ENCODE results near the gene TSACC. TPM values are rescaled to one million over a fixed set of nuclear protein-coding genes. Genes with fewer than 3 reads are reported as not detected.

The TSACC gene
- total and polyA plus RNA-seq, 2 donors (not counting 1 experiment from before 2014, with no cell fraction given), result 0.69 to 1.2 TPM

DNA sequence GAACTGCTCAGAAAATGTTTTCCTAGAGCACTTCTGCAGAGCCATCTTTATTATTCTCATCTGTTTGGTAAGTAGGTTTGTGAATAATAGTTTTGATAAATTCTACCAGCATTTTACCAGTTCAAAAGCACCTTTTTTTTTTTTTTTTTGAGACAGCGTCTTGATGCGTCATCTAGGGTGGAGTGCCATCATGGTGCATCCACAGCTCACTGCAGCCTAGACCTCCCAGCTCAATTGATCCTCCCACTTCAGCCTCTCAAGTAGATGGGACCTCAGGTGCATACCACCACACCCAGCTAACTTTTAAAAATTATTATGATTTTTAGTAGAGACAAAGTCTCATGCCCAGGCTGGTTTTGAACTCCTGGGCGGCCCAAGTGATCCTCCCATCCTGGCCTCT, 20.9 kb downstream of the TSACC start:
- Mint-ChIP-seq H3K27me3 (peaks cover 36% of the 10 kb centered on the region), H3K9me3 (ENCODE audit: insufficient read depth) (no peaks in the 10 kb centered on the region), H3K27ac (no peak overlapping the region), H3K4me3 (no peak overlapping the region), H3K4me1 (peaks cover 6% of the 10 kb centered on the region)
- Histone ChIP-seq H2AFZ (ENCODE audit: insufficient read depth, low read depth, low read length, poor library complexity, severe bottlenecking) (no peak overlapping the region), H4K20me1 (ENCODE audit: control insufficient read depth, insufficient read depth, low read length, poor library complexity, severe bottlenecking) (no peaks in the 10 kb centered on the region), H3K9me3 (ENCODE audit: control extremely low read depth in 1 of 3, control insufficient read depth in 2 of 3, insufficient read depth in 1 of 3, low read length in 2 of 3) (no peaks in the 10 kb centered on the region), H3K36me3 (replicated peaks in 1 of 2; ENCODE audit: control extremely low read depth in 1 of 2, control insufficient read depth in 1 of 2, extremely low read depth in 1 of 2, insufficient read depth in 2 of 2, low read length in 1 of 2) (no peaks in the 10 kb centered on the region), H3K4me3 (ENCODE audit: control extremely low read depth in 1 of 5, extremely low read depth in 1 of 5, insufficient read depth in 1 of 5, low read depth in 2 of 5, low read length in 4 of 5) (no peak overlapping the region), H3K79me2 (ENCODE audit: control insufficient read depth, insufficient read depth, low read length) (no peaks in the 10 kb centered on the region), H3K27me3 (replicated peaks in 1 of 4; ENCODE audit: control extremely low read depth in 1 of 4, control insufficient read depth in 3 of 4, insufficient read depth in 4 of 4, low read length in 3 of 4) (peaks cover 0 to 31% (median 11%) of the 10 kb centered on the region in 4 experiments), H3K27ac (ENCODE audit: low read length in 2 of 2) (no peak overlapping the region), H3K4me1 (ENCODE audit: control insufficient read depth in 2 of 2, insufficient read depth in 2 of 2, low read length in 2 of 2) (peaks cover 6 to 9% of the 10 kb centered on the region in 2 donors), H3K4me2 (replicated peaks; ENCODE audit: low read depth, low read length, poor library complexity, severe bottlenecking) (no peak overlapping the region), H3K9ac (ENCODE audit: low read length) (no peak overlapping the region)
- ChIA-PET CTCF (interaction anchor here (0.7 to 2.4 kb wide), 10 partner anchors 11 to 86 kb away, joined by 3 to 19 read pairs (median 4); no protein-coding TSS in a partner anchor), POLR2A (interaction anchor here (0.7 kb wide), 2 partner anchors 26 to 369 kb away, joined by 3 read pairs; partner anchors contain the start of genes ISG20L2 and METTL25B)
- TF ChIP-seq, protein P1, sequence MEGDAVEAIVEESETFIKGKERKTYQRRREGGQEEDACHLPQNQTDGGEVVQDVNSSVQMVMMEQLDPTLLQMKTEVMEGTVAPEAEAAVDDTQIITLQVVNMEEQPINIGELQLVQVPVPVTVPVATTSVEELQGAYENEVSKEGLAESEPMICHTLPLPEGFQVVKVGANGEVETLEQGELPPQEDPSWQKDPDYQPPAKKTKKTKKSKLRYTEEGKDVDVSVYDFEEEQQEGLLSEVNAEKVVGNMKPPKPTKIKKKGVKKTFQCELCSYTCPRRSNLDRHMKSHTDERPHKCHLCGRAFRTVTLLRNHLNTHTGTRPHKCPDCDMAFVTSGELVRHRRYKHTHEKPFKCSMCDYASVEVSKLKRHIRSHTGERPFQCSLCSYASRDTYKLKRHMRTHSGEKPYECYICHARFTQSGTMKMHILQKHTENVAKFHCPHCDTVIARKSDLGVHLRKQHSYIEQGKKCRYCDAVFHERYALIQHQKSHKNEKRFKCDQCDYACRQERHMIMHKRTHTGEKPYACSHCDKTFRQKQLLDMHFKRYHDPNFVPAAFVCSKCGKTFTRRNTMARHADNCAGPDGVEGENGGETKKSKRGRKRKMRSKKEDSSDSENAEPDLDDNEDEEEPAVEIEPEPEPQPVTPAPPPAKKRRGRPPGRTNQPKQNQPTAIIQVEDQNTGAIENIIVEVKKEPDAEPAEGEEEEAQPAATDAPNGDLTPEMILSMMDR (IDR thresholded peaks at IDR 0.05), result no peak
- TF ChIP-seq EZH2 (IDR thresholded peaks at IDR 0.05; ENCODE audit: borderline replicate concordance, insufficient read depth, low read depth, low read length, poor library complexity, severe bottlenecking), result no peak
- WGBS (ENCODE audit: insufficient coverage), result 100% methylated on average over 2 of the region's 3 CpGs
- DNase-seq (no peak), ATAC-seq (ENCODE audit: low read depth) (no peak)
- intact Hi-C loops (cut with micrococcal nuclease), result no loop called here

DNA sequence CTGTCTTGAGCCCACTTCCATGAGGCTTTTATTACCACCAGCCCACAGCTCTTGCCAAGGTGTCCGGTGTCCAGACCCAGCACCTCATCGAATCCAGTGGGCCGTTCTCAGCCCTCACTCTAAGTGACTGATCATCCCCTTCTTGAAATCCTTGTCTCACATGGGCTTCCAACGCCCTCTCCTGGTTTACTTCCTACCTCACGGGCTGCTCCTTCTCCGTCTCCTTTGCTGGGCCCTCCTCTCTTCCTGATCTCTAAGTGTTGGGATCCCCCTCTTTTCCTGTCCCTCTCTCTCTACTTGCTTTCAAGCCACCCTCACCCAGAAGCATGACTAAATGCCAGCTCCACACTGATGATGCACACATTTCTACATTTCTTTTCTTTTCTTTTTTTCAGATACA, 21.6 kb downstream of the TSACC start:
- Histone ChIP-seq H3K79me2 (ENCODE audit: control insufficient read depth, insufficient read depth, low read length) (no peaks in the 10 kb centered on the region), H3K36me3 (replicated peaks in 1 of 2; ENCODE audit: control extremely low read depth in 1 of 2, control insufficient read depth in 1 of 2, extremely low read depth in 1 of 2, insufficient read depth in 2 of 2, low read length in 1 of 2) (no peaks in the 10 kb centered on the region), H3K27me3 (replicated peaks in 1 of 4; ENCODE audit: control extremely low read depth in 1 of 4, control insufficient read depth in 3 of 4, insufficient read depth in 4 of 4, low read length in 3 of 4) (peaks cover 0 to 32% (median 13%) of the 10 kb centered on the region in 4 experiments), H3K4me3 (ENCODE audit: control extremely low read depth in 1 of 5, extremely low read depth in 1 of 5, insufficient read depth in 1 of 5, low read depth in 2 of 5, low read length in 4 of 5) (no peak overlapping the region), H3K4me1 (ENCODE audit: control insufficient read depth in 2 of 2, insufficient read depth in 2 of 2, low read length in 2 of 2) (peaks cover 6 to 9% of the 10 kb centered on the region in 2 donors), H3K9ac (ENCODE audit: low read length) (no peak overlapping the region), H4K20me1 (ENCODE audit: control insufficient read depth, insufficient read depth, low read length, poor library complexity, severe bottlenecking) (no peaks in the 10 kb centered on the region), H2AFZ (ENCODE audit: insufficient read depth, low read depth, low read length, poor library complexity, severe bottlenecking) (no peak overlapping the region), H3K9me3 (ENCODE audit: control extremely low read depth in 1 of 3, control insufficient read depth in 2 of 3, insufficient read depth in 1 of 3, low read length in 2 of 3) (no peaks in the 10 kb centered on the region), H3K4me2 (replicated peaks; ENCODE audit: low read depth, low read length, poor library complexity, severe bottlenecking) (no peak overlapping the region), H3K27ac (ENCODE audit: low read length in 2 of 2) (no peak overlapping the region)
- H3K27me3 Mint-ChIP-seq, result peaks cover 38% of the 10 kb centered on the region
- no peaks in the 10 kb centered on the region for H3K9me3 Mint-ChIP-seq (ENCODE audit: insufficient read depth)
- ChIA-PET POLR2A (no interaction called here), CTCF (interaction anchor here (1.1 to 2.4 kb wide), 4 partner anchors 21 to 322 kb away, joined by 3 to 19 read pairs (median 8); no protein-coding TSS in a partner anchor)
- 56% methylated on average over 6 of the region's 6 CpGs for WGBS (ENCODE audit: insufficient coverage)
- no peak for ATAC-seq (ENCODE audit: low read depth)
- H3K4me1 Mint-ChIP-seq, result peaks cover 6% of the 10 kb centered on the region
- DNase-seq, result no peak
- no peak overlapping the region for H3K27ac Mint-ChIP-seq
- H3K4me3 Mint-ChIP-seq, result no peak overlapping the region
- intact Hi-C loops (cut with micrococcal nuclease), result no loop called here
- TF ChIP-seq, protein P1 (IDR thresholded peaks at IDR 0.05), result no peak
- no peak for TF ChIP-seq EZH2 (IDR thresholded peaks at IDR 0.05; ENCODE audit: borderline replicate concordance, insufficient read depth, low read depth, low read length, poor library complexity, severe bottlenecking)

Data from B cell (primary cell).